Fibroblast of lung (primary cell): ENCODE measurements around the gene ITPKA. TPM values are rescaled to one million over a fixed set of nuclear protein-coding genes. Genes with fewer than 3 reads are reported as not detected.

ENCODE experiments used
- DNase-seq, 2 donors: peaks; one replicate each; pipeline versions ENCODE4 v3.0.0 to v3.0.0-alpha.2; 2010; ENCODE audit warnings: low read depth in 2 of 2
- H2AFZ ChIP-seq: 2 replicates; pipeline ENCODE4 v1.5.1; 2012; ENCODE audit warnings: low read length, control low read depth, inconsistent platforms
- H3K27ac ChIP-seq: 2 replicates; pipeline ENCODE4 v1.5.1; 2011; ENCODE audit warnings: low read length, control low read depth; ENCODE audit not compliant: insufficient read depth
- H3K27me3 ChIP-seq: 2 replicates; pipeline ENCODE4 v1.5.1; 2011; ENCODE audit warnings: mild to moderate bottlenecking, low read length; ENCODE audit not compliant: control insufficient read depth, insufficient read depth
- H3K36me3 ChIP-seq: 2 replicates; pipeline ENCODE4 v1.5.1; 2011; ENCODE audit warnings: low read length; ENCODE audit not compliant: control insufficient read depth, insufficient read depth
- H3K4me1 ChIP-seq: 2 replicates; pipeline ENCODE4 v1.5.1; 2011; ENCODE audit warnings: low read length; ENCODE audit not compliant: control insufficient read depth, insufficient read depth; ENCODE audit errors: extremely low read depth
- H3K4me2 ChIP-seq: 2 replicates; pipeline ENCODE4 v1.5.1; 2011; ENCODE audit warnings: low read length, control low read depth; ENCODE audit not compliant: insufficient read depth; ENCODE audit errors: extremely low read depth
- H3K4me3 ChIP-seq, 4 experiments: fragments of 200-600 bp in 1 of 4; sonication (generic) in 1 of 4; replicated peaks in 1 of 4; 2 replicates each; pipeline ENCODE4 v1.5.1; 2011 to 2016; ENCODE audit warnings: low read length in 4 of 4, low read depth in 3 of 4, mild to moderate bottlenecking in 3 of 4, control low read depth in 2 of 4, inconsistent platforms in 1 of 4, mixed read lengths in 1 of 4; ENCODE audit not compliant: insufficient read depth in 1 of 4; ENCODE audit errors: control extremely low read depth in 1 of 4
- H3K79me2 ChIP-seq: 2 replicates; pipeline ENCODE4 v1.5.1; 2012; ENCODE audit warnings: mild to moderate bottlenecking, low read length, inconsistent platforms; ENCODE audit not compliant: control insufficient read depth, insufficient read depth
- H3K9ac ChIP-seq: 2 replicates; pipeline ENCODE4 v1.5.1; 2011; ENCODE audit warnings: mild to moderate bottlenecking, low read length, control low read depth; ENCODE audit not compliant: insufficient read depth
- H3K9me3 ChIP-seq: 2 replicates; pipeline ENCODE4 v1.5.1; 2012; ENCODE audit warnings: low read depth, low read length; ENCODE audit not compliant: control insufficient read depth, insufficient read depth
- H4K20me1 ChIP-seq: 2 replicates; pipeline ENCODE4 v1.5.1; 2011; ENCODE audit warnings: low read length; ENCODE audit not compliant: control insufficient read depth, insufficient read depth; ENCODE audit errors: extremely low read depth
- EZH2 ChIP-seq: IDR thresholded peaks from 2 replicates; pipeline ENCODE4 v1.5.1; 2012; ENCODE audit warnings: low read length, control low read depth, mild to moderate bottlenecking; ENCODE audit errors: missing control alignments
- polyA plus RNA-seq, 2 donors: library from polyadenylated mRNA; depleted of rRNA in 1 of 2; stranded (reverse) in 1 of 2; unstranded in 1 of 2; fragments of >200 nt; gene quantifications; 2 replicates each; pipeline ENCODE4 v1.2.1, GENCODE V29; 2011 to 2012; ENCODE audit warnings: missing spikeins in 1 of 2
- total RNA-seq: library from RNA; depleted of rRNA; stranded (reverse); fragments of >200 nt; gene quantifications from 2 replicates; pipeline ENCODE4 v1.2.1, GENCODE V29; 2014
- TF ChIP-seq, protein P1 (sequence below), 2 donors: IDR thresholded peaks in 1 of 2; conservative IDR thresholded peaks in 1 of 2; 1 replicate in 1 of 2; 2 replicates in 1 of 2; pipeline ENCODE4 v1.5.1; 2011 to 2012; ENCODE audit warnings: low read length in 2 of 2, control low read depth in 1 of 2, inconsistent platforms in 1 of 2, low read depth in 1 of 2, mild to moderate bottlenecking in 1 of 2

ITPKA gene
- total and polyA plus RNA-seq, 2 donors (not counting 1 experiment from before 2014, with no cell fraction given), result 0.32 to 35.0 TPM

DNA sequence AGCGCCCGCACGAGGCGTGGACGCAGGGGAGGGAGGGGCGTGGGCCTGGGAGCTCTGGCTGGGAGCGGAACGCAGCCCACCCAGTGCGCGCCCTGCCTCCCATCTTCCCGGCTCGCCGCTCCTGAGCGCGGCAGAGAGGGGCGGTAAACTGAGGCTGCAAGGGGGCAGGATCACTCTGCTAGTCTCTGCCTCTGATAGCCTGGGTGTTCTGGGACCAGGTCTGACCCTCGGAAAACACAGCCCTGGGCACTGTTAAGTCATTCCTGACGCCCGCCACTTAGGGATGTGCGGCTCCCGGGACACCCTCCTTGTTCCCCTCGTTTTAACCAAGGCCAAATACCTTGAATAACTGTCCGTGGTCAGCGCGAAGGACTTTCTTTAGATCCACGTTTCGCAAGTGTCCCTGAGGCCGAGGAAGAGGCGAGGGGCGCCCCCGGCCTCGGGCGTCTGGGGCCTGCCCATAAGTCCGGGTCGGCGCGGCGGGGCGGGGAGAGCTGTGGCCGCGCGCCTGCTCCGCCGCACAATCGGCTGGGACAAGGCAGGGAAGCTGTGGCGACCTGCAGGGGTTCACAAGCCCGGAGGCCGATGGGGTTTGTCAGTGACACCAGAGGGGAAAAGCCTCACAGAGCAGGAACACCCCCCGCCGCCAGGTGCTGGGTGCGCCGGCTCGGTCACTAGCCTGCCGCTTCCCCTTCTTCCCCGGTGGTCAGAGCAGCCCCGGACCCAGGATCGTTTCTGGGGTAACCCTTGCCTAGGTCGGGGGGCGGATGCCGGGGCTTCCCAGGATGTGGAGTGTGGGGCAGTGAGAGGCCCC, 1.5 kb downstream of the ITPKA start:
- Histone ChIP-seq H3K36me3 (no peaks in the 10 kb centered on the region), H4K20me1 (no peaks in the 10 kb centered on the region), H2AFZ (no peak overlapping the region), H3K4me2 (peak overlapping the region; percentile 46), H3K27me3 (no peaks in the 10 kb centered on the region), H3K9me3 (no peaks in the 10 kb centered on the region), H3K27ac (no peak overlapping the region), H3K9ac (no peak overlapping the region), H3K79me2 (no peaks in the 10 kb centered on the region), H3K4me3 (peak overlapping the region in 3 of 4 experiments; percentile 33 to 57 (median 56)), H3K4me1 (peaks cover 18% of the 10 kb centered on the region)
- no peak for DNase-seq
- peak; percentile 97 for TF ChIP-seq EZH2
- TF ChIP-seq, protein P1, sequence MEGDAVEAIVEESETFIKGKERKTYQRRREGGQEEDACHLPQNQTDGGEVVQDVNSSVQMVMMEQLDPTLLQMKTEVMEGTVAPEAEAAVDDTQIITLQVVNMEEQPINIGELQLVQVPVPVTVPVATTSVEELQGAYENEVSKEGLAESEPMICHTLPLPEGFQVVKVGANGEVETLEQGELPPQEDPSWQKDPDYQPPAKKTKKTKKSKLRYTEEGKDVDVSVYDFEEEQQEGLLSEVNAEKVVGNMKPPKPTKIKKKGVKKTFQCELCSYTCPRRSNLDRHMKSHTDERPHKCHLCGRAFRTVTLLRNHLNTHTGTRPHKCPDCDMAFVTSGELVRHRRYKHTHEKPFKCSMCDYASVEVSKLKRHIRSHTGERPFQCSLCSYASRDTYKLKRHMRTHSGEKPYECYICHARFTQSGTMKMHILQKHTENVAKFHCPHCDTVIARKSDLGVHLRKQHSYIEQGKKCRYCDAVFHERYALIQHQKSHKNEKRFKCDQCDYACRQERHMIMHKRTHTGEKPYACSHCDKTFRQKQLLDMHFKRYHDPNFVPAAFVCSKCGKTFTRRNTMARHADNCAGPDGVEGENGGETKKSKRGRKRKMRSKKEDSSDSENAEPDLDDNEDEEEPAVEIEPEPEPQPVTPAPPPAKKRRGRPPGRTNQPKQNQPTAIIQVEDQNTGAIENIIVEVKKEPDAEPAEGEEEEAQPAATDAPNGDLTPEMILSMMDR (conservative IDR thresholded peaks at IDR 0.05 in 1 of 2, IDR thresholded peaks at IDR 0.05 in 1 of 2; ENCODE audit: low read depth in 1 of 2, low read length in 2 of 2), result no peak

DNA sequence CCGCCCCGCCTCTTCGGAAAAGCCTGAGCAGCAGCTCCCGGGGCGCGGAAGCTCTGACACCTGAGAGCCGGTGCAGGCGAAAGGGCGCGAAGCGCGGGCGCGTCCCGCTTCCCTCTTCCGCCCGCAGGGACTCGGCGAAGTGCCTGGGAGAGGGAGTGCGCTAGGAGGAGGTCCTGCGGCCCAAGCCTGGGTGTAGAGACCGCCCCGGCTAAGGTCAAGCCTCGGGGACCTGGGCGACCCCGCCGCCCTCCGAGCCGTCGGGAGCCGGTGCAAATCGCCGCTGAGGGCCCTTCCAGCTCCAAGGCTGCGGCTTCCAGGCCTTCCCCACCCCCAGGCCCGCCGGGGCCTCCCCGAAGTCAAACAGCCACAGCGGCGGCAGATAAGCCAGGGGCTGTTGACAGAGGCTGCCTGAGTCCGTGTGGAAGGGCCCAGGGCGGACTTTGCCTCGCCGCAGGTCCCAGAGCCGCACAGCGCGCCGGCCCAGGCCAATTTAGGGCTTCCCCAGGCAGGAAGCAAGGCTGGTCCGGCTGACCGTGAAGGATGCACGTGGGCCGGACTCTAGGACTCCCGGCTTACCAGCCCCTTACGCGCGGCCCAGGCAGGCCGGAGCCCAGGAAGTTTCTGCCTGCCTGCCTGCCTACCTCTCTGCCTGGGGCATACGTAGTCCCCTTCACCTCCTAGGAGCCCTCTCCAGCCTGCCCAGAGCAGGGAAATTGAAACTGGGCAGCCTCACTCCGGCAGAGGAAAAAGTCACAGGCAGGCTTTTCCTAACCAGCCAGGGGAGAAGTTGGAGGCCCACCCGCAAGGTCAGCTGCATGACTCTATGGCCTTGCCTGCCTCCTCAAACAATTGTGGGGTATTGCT, 2.3 kb downstream of the ITPKA start:
- no peak overlapping the region for H3K4me2 ChIP-seq
- no peak overlapping the region for H3K27ac ChIP-seq
- H3K4me1 ChIP-seq, result peaks cover 15% of the 10 kb centered on the region
- no peaks in the 10 kb centered on the region for H3K9me3 ChIP-seq
- H3K27me3 ChIP-seq, result no peaks in the 10 kb centered on the region
- H3K79me2 ChIP-seq, result no peaks in the 10 kb centered on the region
- H3K9ac ChIP-seq, result no peak overlapping the region
- TF ChIP-seq, protein P1 (conservative IDR thresholded peaks at IDR 0.05 in 1 of 2, IDR thresholded peaks at IDR 0.05 in 1 of 2; ENCODE audit: low read depth in 1 of 2, low read length in 2 of 2), result no peak
- TF ChIP-seq EZH2, result no peak
- no peak for DNase-seq
- H3K36me3 ChIP-seq, result no peaks in the 10 kb centered on the region
- no peak overlapping the region for H3K4me3 ChIP-seq
- no peaks in the 10 kb centered on the region for H4K20me1 ChIP-seq
- no peak overlapping the region for H2AFZ ChIP-seq

DNA sequence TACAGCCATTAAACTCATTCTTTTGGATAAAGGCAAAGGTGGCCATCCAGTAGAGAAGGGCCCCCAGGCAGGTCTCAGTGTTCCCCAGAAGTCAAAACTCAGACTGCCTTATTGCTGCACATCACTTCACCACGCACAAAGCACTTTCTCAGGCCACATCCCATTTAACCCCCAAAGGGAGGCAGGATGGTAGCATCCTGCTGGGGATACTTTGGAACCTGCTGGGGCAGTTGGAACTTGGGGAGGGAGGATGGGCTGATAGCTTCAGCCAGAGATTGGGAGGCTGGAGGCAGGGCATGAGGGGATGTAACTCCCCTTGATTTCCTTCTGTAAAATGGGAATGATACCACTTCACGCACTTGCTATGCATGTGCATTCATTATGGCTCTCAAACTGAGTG, 5.0 kb downstream of the ITPKA start:
- no peak for DNase-seq
- H3K4me1 ChIP-seq, result no peaks in the 10 kb centered on the region

More for the DNA sequence above, 5.0 kb downstream of the ITPKA start:
- Histone ChIP-seq H3K27me3 (peaks cover 8% of the 10 kb centered on the region), H3K79me2 (no peaks in the 10 kb centered on the region), H2AFZ (no peak overlapping the region), H3K4me2 (no peak overlapping the region), H4K20me1 (no peaks in the 10 kb centered on the region), H3K36me3 (no peaks in the 10 kb centered on the region), H3K9ac (no peak overlapping the region), H3K4me3 (no peak overlapping the region), H3K27ac (no peak overlapping the region), H3K9me3 (no peaks in the 10 kb centered on the region)
- no peak for TF ChIP-seq EZH2
- TF ChIP-seq, protein P1 (conservative IDR thresholded peaks at IDR 0.05 in 1 of 2, IDR thresholded peaks at IDR 0.05 in 1 of 2; ENCODE audit: low read depth in 1 of 2, low read length in 2 of 2), result no peak
